ENCODE data around the gene ZNF574.

DNA sequence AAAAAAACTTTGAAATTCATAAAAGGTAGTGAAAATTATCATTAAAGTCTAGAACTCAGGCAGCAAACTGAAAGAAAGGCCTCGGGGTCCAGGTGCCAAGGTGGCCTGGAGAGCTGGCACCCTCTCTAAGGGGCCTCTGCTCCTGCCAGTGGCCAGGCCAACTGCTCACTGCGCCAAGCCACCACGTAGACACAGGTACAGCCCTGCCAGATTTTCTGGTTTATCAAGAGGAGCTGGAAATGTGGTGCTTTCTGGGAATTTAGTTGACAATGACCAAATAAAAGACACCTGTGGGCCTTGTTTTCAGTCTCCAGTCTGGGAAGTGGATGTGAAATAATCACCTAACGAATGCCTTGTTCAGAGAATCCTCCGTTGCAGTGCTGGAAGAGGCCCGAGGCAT, 22.8 kb downstream of the ZNF574 start:
- TF ChIP-seq, protein P1, sequence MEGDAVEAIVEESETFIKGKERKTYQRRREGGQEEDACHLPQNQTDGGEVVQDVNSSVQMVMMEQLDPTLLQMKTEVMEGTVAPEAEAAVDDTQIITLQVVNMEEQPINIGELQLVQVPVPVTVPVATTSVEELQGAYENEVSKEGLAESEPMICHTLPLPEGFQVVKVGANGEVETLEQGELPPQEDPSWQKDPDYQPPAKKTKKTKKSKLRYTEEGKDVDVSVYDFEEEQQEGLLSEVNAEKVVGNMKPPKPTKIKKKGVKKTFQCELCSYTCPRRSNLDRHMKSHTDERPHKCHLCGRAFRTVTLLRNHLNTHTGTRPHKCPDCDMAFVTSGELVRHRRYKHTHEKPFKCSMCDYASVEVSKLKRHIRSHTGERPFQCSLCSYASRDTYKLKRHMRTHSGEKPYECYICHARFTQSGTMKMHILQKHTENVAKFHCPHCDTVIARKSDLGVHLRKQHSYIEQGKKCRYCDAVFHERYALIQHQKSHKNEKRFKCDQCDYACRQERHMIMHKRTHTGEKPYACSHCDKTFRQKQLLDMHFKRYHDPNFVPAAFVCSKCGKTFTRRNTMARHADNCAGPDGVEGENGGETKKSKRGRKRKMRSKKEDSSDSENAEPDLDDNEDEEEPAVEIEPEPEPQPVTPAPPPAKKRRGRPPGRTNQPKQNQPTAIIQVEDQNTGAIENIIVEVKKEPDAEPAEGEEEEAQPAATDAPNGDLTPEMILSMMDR (optimal IDR thresholded peaks at IDR 0.05 in 1 of 3, IDR thresholded peaks at IDR 0.05 in 1 of 3, conservative IDR thresholded peaks at IDR 0.05 in 1 of 3; ENCODE audit: extremely low read depth in 1 of 3, insufficient read depth in 2 of 3, low read length in 3 of 3): no peak
- TF ChIP-seq EZH2 (IDR thresholded peaks at IDR 0.05; ENCODE audit: low read length): no peak

Measured in keratinocyte (primary cell).